PC-3 (cell line): ENCODE measurements around the gene CCNJL.

ENCODE experiments used
- EZH2phosphoT487 ChIP-seq: fragments of 300-600 bp; sonication (generic); IDR thresholded peaks from 2 replicates; pipeline ENCODE4 v1.6.1; 2018; ENCODE audit warnings: mild to moderate bottlenecking, antibody characterized with exemption, low read length, borderline replicate concordance
- TF ChIP-seq, protein P1 (sequence below): fragments of 300-600 bp; sonication (generic); conservative IDR thresholded peaks from 2 replicates; pipeline ENCODE4 v1.5.1; 2017; ENCODE audit warnings: antibody characterized with exemption, low read depth, mild to moderate bottlenecking, low read length

- TF ChIP-seq, protein P1, sequence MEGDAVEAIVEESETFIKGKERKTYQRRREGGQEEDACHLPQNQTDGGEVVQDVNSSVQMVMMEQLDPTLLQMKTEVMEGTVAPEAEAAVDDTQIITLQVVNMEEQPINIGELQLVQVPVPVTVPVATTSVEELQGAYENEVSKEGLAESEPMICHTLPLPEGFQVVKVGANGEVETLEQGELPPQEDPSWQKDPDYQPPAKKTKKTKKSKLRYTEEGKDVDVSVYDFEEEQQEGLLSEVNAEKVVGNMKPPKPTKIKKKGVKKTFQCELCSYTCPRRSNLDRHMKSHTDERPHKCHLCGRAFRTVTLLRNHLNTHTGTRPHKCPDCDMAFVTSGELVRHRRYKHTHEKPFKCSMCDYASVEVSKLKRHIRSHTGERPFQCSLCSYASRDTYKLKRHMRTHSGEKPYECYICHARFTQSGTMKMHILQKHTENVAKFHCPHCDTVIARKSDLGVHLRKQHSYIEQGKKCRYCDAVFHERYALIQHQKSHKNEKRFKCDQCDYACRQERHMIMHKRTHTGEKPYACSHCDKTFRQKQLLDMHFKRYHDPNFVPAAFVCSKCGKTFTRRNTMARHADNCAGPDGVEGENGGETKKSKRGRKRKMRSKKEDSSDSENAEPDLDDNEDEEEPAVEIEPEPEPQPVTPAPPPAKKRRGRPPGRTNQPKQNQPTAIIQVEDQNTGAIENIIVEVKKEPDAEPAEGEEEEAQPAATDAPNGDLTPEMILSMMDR, result no peak
- TF ChIP-seq EZH2phosphoT487, result no peak
Observed at GRCh38 chr5:160289721-160290120, 22.6 kb downstream of the CCNJL start.
